GM15510 (cell line): ENCODE measurements around the gene PSMG4.

ENCODE experiments used
- POLR2A ChIP-seq: IDR thresholded peaks from 3 replicates; pipeline ENCODE4 v1.6.1; 2011; ENCODE audit warnings: borderline replicate concordance; ENCODE audit not compliant: insufficient read length; ENCODE audit errors: extremely low read depth

The PSMG4 gene

GRCh38 chr6:3309391-3310050 lies 50.8 kb downstream of the PSMG4 start:
- TF ChIP-seq POLR2A: no peak

- no peak for TF ChIP-seq POLR2A
Observed at GRCh38 chr6:3310051-3310448, 51.3 kb downstream of the PSMG4 start.

GRCh38 chr6:3310703-3311102 lies 52.0 kb downstream of the PSMG4 start:
- TF ChIP-seq POLR2A: no peak

- no peak for TF ChIP-seq POLR2A
Observed at GRCh38 chr6:3311826-3312225, 53.1 kb downstream of the PSMG4 start.

- TF ChIP-seq POLR2A: no peak
Observed at GRCh38 chr6:3312604-3313231, 54.0 kb downstream of the PSMG4 start.

GRCh38 chr6:3314176-3314575 lies 55.4 kb downstream of the PSMG4 start:
- no peak for TF ChIP-seq POLR2A

GRCh38 chr6:3314621-3315467 lies 56.1 kb downstream of the PSMG4 start:
- TF ChIP-seq POLR2A: no peak

GRCh38 chr6:3315841-3316240 lies 57.1 kb downstream of the PSMG4 start:
- no peak for TF ChIP-seq POLR2A

- no peak for TF ChIP-seq POLR2A
Observed at GRCh38 chr6:3316331-3316730, 57.6 kb downstream of the PSMG4 start.

GRCh38 chr6:3316818-3317217 lies 58.1 kb downstream of the PSMG4 start:
- no peak for TF ChIP-seq POLR2A
